Iris pigment epithelial cell (primary cell): Measurements from ENCODE around the gene PGAM2.
A peak's percentile ranks its signal among the peaks of the same experiment; 100 is the strongest.

Experiments
- DNase-seq: peaks from one replicate; pipeline ENCODE4 v3.0.0-alpha.2; 2011; ENCODE audit warnings: low read depth

The PGAM2 gene

DNA sequence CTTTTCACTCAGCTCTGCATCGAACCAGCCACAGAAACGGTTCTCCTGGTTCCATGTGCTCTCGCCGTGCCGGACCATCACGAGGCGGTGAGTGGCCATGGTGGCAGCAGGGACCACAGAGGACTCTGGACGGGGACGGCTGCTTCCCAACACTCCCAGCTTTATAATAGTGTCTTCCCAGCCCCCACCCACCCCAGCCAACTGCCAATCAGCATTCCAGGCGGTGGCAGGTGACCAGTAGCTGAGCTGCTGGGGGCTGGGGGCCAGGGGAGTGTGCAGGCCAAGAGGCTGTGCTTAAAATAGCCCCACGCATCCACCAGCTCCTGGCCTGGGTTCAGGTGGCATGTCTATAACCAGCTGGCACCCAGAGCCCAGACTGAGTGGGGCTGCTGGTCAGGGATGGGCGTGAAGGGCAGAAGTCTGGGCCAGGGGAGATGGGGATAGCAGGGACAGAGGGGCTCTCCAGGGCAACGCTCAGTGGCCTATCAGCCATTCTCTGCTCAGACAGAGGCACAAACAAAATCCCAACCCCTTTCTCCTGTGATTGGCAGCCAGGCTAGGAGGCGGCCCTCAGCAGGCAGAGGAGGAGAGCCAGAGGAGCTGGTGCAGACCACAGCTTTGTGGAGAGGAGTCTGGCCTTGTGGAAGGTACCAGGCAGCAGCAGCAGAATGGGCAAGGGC lies at the start of gene PGAM2:
Gene PGAM2, minus strand, starts transcription at position 137 of the 680 bp plus-strand sequence. Its CDS starts 38 bp downstream, at position 99.
- DNase-seq: no peak

- no peak for DNase-seq
Measured at GRCh38 chr7:44114586-44115310, 49.4 kb upstream of the PGAM2 start.

- no peak for DNase-seq
Measured at GRCh38 chr7:44113764-44114354, 48.5 kb upstream of the PGAM2 start.

DNA sequence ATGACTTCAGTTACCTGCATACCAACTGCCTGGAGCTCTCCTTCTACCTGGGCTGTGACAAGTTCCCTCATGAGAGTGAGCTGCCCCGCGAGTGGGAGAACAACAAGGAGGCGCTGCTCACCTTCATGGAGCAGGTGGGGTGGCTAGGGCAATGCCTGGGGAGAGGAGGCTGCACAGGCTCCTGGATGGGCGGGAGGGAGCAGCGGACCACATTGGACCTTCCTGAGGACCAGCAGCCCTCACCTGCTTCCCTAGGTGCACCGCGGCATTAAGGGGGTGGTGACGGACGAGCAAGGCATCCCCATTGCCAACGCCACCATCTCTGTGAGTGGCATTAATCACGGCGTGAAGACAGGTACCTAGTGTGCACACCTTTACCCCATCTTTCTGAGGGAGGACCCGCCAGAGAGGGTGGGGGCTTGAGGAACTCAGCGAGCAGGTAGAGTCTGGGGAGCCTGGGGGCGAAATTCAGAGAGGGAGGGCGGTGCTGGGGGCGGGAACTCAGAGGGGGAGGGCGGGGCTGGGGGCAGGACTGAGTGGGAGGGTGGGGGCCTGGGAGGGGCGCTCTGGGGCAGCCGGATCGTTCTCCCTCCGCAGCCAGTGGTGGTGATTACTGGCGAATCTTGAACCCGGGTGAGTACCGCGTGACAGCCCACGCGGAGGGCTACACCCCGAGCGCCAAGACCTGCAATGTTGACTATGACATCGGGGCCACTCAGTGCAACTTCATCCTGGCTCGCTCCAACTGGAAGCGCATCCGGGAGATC lies 47.8 kb upstream of the PGAM2 start:
- no peak for DNase-seq

DNA sequence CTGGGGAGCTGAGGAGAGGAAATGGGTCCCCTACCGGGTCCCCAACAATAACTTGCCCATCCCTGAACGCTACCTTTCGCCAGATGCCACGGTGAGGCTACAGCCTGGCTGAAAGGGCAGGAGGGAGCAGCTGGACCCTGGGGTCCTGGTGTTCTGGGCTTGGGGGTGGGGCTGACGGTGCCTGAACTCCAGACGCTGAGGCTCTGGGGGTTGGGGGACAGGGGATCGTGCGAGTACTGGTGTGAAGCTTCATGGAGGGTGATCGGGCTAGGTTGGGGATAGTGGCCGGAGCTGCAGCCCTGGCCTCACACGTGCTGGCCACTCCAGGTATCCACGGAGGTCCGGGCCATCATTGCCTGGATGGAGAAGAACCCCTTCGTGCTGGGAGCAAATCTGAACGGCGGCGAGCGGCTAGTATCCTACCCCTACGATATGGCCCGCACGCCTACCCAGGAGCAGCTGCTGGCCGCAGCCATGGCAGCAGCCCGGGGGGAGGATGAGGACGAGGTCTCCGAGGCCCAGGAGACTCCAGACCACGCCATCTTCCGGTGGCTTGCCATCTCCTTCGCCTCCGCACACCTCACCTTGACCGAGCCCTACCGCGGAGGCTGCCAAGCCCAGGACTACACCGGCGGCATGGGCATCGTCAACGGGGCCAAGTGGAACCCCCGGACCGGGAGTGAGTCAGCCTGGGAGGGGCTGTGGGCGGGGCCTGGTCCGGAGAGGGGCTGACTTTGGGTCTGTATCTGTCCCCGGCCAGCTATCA lies 47.0 kb upstream of the PGAM2 start:
- DNase-seq: no peak

- DNase-seq: no peak
Measured at GRCh38 chr7:44111761-44112160, 46.4 kb upstream of the PGAM2 start.

DNA sequence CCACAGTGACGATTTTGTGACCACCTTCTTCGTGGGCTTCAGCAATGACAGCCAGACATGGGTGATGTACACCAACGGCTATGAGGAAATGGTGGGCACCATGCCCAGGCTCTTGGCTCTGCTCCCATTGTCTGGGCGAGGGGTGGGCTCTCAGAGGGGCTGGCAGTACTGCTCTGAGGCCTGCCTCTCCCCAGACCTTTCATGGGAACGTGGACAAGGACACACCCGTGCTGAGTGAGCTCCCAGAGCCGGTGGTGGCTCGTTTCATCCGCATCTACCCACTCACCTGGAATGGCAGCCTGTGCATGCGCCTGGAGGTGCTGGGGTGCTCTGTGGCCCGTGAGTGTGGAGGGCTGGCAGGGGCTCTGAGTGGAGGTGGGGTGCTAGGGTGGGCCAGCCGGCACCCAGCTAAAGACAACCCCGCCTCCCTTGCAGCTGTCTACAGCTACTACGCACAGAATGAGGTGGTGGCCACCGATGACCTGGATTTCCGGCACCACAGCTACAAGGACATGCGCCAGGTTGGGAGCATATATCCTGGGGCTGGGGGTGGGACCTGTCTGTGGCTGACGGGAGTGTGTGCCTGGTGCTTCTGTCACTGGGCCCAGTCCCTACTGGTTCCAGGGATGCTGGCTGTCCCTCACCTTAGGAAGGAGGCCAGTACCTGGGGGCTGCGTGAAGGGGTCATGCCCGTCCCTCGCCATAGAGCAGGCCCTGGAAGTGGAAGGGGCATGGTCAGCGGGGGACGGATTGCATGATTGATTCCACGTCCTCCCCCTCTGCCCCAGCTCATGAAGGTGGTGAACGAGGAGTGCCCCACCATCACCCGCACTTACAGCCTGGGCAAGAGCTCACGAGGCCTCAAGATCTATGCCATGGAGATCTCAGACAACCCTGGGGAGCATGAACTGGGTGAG lies 45.6 kb upstream of the PGAM2 start:
- no peak for DNase-seq

GRCh38 chr7:44109991-44110390 lies 44.6 kb upstream of the PGAM2 start:
- DNase-seq: no peak

GRCh38 chr7:44108768-44109750 lies 43.7 kb upstream of the PGAM2 start:
- DNase-seq: no peak

GRCh38 chr7:44107961-44108767 lies 42.8 kb upstream of the PGAM2 start:
- no peak for DNase-seq

DNA sequence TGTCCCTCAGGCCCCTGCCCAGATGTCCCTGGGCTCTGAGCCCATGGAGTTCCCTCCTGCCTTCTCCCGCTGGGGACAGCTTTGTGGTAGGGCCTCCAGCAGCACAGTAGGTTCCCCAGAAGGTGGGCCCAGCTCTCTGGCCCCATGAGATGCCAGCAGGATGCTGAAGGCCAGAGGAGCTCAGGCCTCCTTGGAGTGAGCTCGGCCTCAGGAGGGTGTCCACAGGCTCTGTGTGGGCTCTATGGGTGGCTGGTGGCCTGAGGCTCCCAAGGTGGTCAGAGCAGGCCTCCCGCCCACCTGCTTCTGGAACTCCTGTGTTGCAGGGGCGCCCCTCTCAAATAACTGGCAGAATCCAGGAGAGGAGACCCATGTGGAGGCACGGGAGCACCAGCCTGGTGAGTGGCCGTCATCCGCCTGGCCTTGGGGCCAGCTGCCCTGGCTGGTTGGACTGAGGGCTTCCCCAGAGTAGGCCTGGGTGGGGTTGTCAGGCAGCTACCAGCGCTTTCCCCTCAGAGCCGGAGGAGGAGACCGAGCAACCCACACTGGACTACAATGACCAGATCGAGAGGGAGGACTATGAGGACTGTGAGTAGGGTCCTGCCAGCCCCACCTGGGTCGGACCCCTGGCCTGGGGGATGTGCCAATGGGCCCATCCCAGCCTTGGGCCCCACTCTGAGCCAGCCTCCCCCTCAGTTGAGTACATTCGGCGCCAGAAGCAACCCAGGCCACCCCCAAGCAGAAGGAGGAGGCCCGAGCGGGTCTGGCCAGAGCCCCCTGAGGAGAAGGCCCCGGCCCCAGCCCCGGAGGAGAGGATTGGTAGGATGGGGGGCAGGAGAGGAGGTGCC lies 42.0 kb upstream of the PGAM2 start:
- DNase-seq: no peak

- no peak for DNase-seq
Measured at GRCh38 chr7:44106311-44107065, 41.1 kb upstream of the PGAM2 start.

DNA sequence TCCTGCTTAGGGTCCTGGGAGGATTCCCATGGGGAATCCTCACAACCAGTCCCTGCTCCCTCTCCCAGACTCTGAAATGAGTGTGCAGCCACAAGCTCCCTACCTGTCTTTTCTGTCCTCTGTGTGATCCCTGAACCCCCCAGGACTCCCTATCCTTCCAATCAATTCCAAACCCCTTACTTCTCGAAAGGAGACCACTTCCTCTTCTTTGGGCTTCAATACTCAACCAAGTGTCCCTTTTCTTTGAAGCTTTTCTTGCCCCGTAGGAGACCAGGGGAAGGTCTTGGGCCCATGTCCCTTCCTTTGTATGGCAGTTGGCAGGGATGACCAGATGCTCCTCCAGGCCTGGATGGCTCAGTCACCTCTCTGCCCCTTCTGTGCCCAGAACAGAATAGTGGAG lies 40.5 kb upstream of the PGAM2 start:
- DNase-seq: no peak

DNA sequence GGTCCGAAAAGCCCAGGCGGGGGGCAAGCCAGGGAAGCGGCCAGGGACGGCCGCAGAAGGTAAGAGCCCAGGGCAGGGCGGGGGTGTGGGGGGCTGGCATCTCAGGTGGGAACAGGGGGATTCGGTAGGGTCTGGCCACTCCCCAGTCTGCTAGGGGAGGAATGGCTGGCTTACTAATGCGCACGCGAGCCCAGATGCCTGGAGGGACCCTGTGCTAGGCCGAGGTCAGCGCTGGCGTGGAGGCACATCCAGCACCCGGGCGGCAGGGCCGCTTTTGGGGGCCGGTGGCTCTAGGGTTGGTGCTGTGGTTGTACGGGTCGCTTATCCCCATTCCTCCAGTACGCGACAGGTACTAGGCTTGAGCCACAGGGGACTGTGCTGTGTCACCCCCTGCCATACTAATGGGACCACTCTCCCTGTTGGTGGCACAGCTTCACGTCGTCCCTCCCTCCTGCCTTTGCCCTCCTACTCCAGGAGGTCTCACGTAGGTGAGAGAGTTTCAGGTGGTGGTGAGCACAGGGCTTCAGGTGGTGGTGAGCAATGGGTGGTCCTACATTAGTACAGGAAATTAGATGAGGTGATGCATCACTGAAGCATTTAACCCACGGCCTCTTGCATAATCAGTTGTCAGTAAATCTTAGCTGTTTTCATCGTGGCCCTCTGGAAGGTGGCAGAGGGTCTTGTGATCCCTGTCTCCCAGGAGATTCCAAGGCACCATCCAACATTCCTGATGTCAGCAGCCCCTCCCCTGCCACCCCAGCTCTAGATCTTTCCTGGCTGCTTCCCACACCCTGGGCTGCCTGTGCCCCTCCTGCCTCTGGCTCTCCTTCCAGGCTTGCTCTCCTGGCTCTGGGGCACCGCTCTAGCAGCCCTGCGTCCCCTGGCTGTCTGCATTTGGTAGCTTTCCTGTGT lies 39.7 kb upstream of the PGAM2 start:
- peak; percentile 72 for DNase-seq

GRCh38 chr7:44103923-44104859 lies 38.8 kb upstream of the PGAM2 start, which contains the start of gene AEBP1:
Gene AEBP1, plus strand, starts transcription at chr7:44104345. Its CDS starts 321 bp downstream, at chr7:44104666.
- DNase-seq: peak; percentile 39
